Skin of body (tissue), 2 donors: ENCODE data around the gene ROR2. TPM values are rescaled to one million over a fixed set of nuclear protein-coding genes. Genes with fewer than 3 reads are reported as not detected.
A peak's percentile ranks its signal among the peaks of the same experiment; 100 is the strongest.
"Not testable (repeated sequence)": the region's sequence is repeated elsewhere in the genome, so short reads cannot be mapped to it uniquely, and the experiment has no call there.

Experiments used
- DNase-seq: peaks from one replicate; lab custom pipeline; 2025; lab: John Stamatoyannopoulos, UW
- total RNA-seq: library from RNA; depleted of rRNA; stranded (reverse); fragments of >200 nt; gene quantifications from one replicate; pipeline ENCODE4 v1.2.3, GENCODE V29; 2014

Gene ROR2
- total RNA-seq, 1 donor from 2014 or later: 12.0 TPM

- no peak for DNase-seq
Measured at GRCh38 chr9:91646702-91647101, 303.3 kb downstream of the ROR2 start.

GRCh38 chr9:91644433-91644832 lies 305.6 kb downstream of the ROR2 start:
- no peak for DNase-seq

- DNase-seq: no peak
Measured at GRCh38 chr9:91643481-91644077, 306.4 kb downstream of the ROR2 start.

GRCh38 chr9:91642771-91643170 lies 307.3 kb downstream of the ROR2 start:
- DNase-seq: no peak

- DNase-seq: no peak
Measured at GRCh38 chr9:91640428-91640827, 309.6 kb downstream of the ROR2 start.

- DNase-seq: no peak
Measured at GRCh38 chr9:91639054-91639453, 311.0 kb downstream of the ROR2 start.

GRCh38 chr9:91634832-91635231 lies 315.2 kb downstream of the ROR2 start:
- not testable (repeated sequence) for DNase-seq

- DNase-seq: no peak
Measured at GRCh38 chr9:91629718-91630117, 320.3 kb downstream of the ROR2 start.

- no peak for DNase-seq
Measured at GRCh38 chr9:91628892-91629291, 321.1 kb downstream of the ROR2 start.

- DNase-seq: no peak
Measured at GRCh38 chr9:91625331-91625730, 324.7 kb downstream of the ROR2 start.

GRCh38 chr9:91623004-91623403 lies 327.0 kb downstream of the ROR2 start:
- DNase-seq: no peak

GRCh38 chr9:91622121-91622520 lies 327.9 kb downstream of the ROR2 start:
- DNase-seq: not testable (repeated sequence)

GRCh38 chr9:91614044-91614443 lies 336.0 kb downstream of the ROR2 start:
- DNase-seq: not testable (repeated sequence)

GRCh38 chr9:91611582-91611981 lies 338.4 kb downstream of the ROR2 start:
- no peak for DNase-seq

GRCh38 chr9:91606255-91606995 lies 343.6 kb downstream of the ROR2 start:
- no peak for DNase-seq

GRCh38 chr9:91604451-91605179 lies 345.4 kb downstream of the ROR2 start:
- DNase-seq: peak; percentile 8

GRCh38 chr9:91603932-91604331 lies 346.1 kb downstream of the ROR2 start:
- no peak for DNase-seq

GRCh38 chr9:91599564-91599963 lies 350.5 kb downstream of the ROR2 start:
- no peak for DNase-seq

GRCh38 chr9:91591627-91592026 lies 358.4 kb downstream of the ROR2 start:
- DNase-seq: no peak

- DNase-seq: no peak
Measured at GRCh38 chr9:91589101-91589553, 360.9 kb downstream of the ROR2 start.

GRCh38 chr9:91586282-91586681 lies 363.7 kb downstream of the ROR2 start:
- DNase-seq: no peak

- no peak for DNase-seq
Measured at GRCh38 chr9:91583966-91584365, 366.1 kb downstream of the ROR2 start.
